A549 (cell line): ENCODE data around the gene TSPAN15. TPM values are rescaled to one million over a fixed set of nuclear protein-coding genes. Genes with fewer than 3 reads are reported as not detected.
A peak's percentile ranks its signal among the peaks of the same experiment; 100 is the strongest.

Experiments
- ATAC-seq, 2 experiments: fragments of 200-7000 bp in 1 of 2; fragments of >200 bp in 1 of 2; cut with Nextera tagmentation in 1 of 2; cut with Tn5 transposase in 1 of 2; 3 replicates each; pipeline versions ENCODE4 v1.8.0 to v1.9.1; 2018 to 2020; ENCODE audit warnings: mild to moderate bottlenecking in 1 of 2, moderate library complexity in 1 of 2
- CTCF ChIA-PET: fragments of 300-600 bp; sonication (Branson Sonifier 250); formaldehyde crosslinking; extraction: SDS; loops from one replicate; lab custom pipeline; 2021; ENCODE audit warnings: antibody characterized with exemption, inconsistent platforms; lab: Yijun Ruan, JAX
- POLR2A ChIA-PET: fragments of 350-600 bp; formaldehyde crosslinking; extraction: SDS; loops from one replicate; lab custom pipeline; 2021; ENCODE audit warnings: antibody characterized with exemption, inconsistent platforms; lab: Yijun Ruan, JAX
- DNase-seq, 2 experiments: peaks; one replicate each; pipeline versions ENCODE4 v3.0.0 to v3.0.0-alpha.2; 2011 to 2016; ENCODE audit warnings: low read depth in 1 of 2, low spot score in 1 of 2
- FAIRE-seq: peaks from 2 replicates; lab custom pipeline; 2011; peaks lifted over from hg19 to GRCh38; lab: Jason Lieb, UNC
- H3K27ac ChIP-seq, 2 experiments: fragments of >200 bp; sonication (Bioruptor Twin); formaldehyde crosslinking; 3 replicates each; pipeline ENCODE4 v1.5.1; 2016 to 2017
- H3K4me1 ChIP-seq: fragments of >200 bp; sonication (Bioruptor Twin); formaldehyde crosslinking; 3 replicates; pipeline ENCODE4 v1.6.1; 2016
- H3K4me2 ChIP-seq: fragments of >200 bp; sonication (Bioruptor Twin); formaldehyde crosslinking; 3 replicates; pipeline ENCODE4 v1.6.1; 2016
- H3K4me3 ChIP-seq: fragments of >200 bp; sonication (Bioruptor Twin); formaldehyde crosslinking; 3 replicates; pipeline ENCODE4 v1.5.1; 2016
- H3K9me3 ChIP-seq: fragments of >200 bp; sonication (Bioruptor Twin); formaldehyde crosslinking; 3 replicates; pipeline ENCODE4 v1.6.1; 2016
- CHD2 ChIP-seq: fragments of 150-350 bp; IDR thresholded peaks from 2 replicates; pipeline ENCODE4 v1.6.1; 2014; ENCODE audit warnings: low read length; ENCODE audit not compliant: partially characterized antibody
- CHD4 ChIP-seq: fragments of 200-600 bp; sonication (generic); IDR thresholded peaks from 2 replicates; pipeline ENCODE4 v1.6.1; 2016; ENCODE audit warnings: antibody characterized with exemption, mild to moderate bottlenecking, borderline replicate concordance
- GATA3 ChIP-seq: IDR thresholded peaks from 2 replicates; pipeline ENCODE4 v1.6.1; 2012; ENCODE audit warnings: borderline replicate concordance
- HDAC2 ChIP-seq: fragments of 200-600 bp; sonication (generic); IDR thresholded peaks from 2 replicates; pipeline ENCODE4 v1.6.1; 2016
- HOXB13 ChIP-seq: fragments of 250-450 bp; sonication (Bioruptor Pico); IDR thresholded peaks from 2 replicates; pipeline ENCODE4 v1.5.0; 2020; ENCODE audit warnings: low read depth, mild to moderate bottlenecking, moderate library complexity
- RAD21 ChIP-seq, 2 experiments: fragments of >200 bp in 1 of 2; sonication (Bioruptor Twin) in 1 of 2; formaldehyde crosslinking in 1 of 2; IDR thresholded peaks in 1 of 2; conservative IDR thresholded peaks in 1 of 2; 2 replicates in 1 of 2; 3 replicates in 1 of 2; pipeline ENCODE4 v1.6.1; 2012 to 2018; ENCODE audit warnings: inconsistent platforms in 1 of 2
- RARB ChIP-seq: fragments of 250-450 bp; sonication (Bioruptor Pico); IDR thresholded peaks from 2 replicates; pipeline ENCODE4 v1.8.0; 2021; ENCODE audit warnings: mild to moderate bottlenecking, moderate library complexity
- SMC3 ChIP-seq: fragments of >200 bp; sonication (Bioruptor Twin); formaldehyde crosslinking; IDR thresholded peaks from 3 replicates; pipeline ENCODE4 v1.6.1; 2018; ENCODE audit warnings: inconsistent platforms
- ZFP36 ChIP-seq: fragments of 450-650 bp; IDR thresholded peaks from 2 replicates; pipeline ENCODE4 v1.6.1; 2014; ENCODE audit warnings: borderline replicate concordance; ENCODE audit not compliant: partially characterized antibody
- ZNF302 ChIP-seq: fragments of 250-450 bp; sonication (Bioruptor Pico); IDR thresholded peaks from 2 replicates; pipeline ENCODE4 v1.9.0; 2021; ENCODE audit warnings: inconsistent platforms, mild to moderate bottlenecking, moderate library complexity
- ZSCAN20 ChIP-seq: fragments of 250-450 bp; sonication (Bioruptor Pico); IDR thresholded peaks from 2 replicates; pipeline ENCODE4 v1.8.0; 2022; ENCODE audit warnings: mild to moderate bottlenecking, moderate library complexity
- WGBS: methylation state at CpG from one replicate; pipeline ENCODE4 v1.1.6; 2017; ENCODE audit errors: missing lambda C conversion rate; 5-methylcytosine and 5-hydroxymethylcytosine counted together
- polyA plus RNA-seq, 4 experiments: library from polyadenylated mRNA; depleted of rRNA in 3 of 4; stranded (reverse); fragments of >200 nt; fragmentation: RNase III in 1 of 4; extraction: RNeasy Plus Mini Kit Qiagen cat#74134 plus additional on column Dnase treatment in 1 of 4; gene quantifications; 2 replicates in 3 of 4; 3 replicates in 1 of 4; pipeline ENCODE4 v1.2.3, GENCODE V29; 2011 to 2017
- TF ChIP-seq, protein P1 (sequence below): fragments of 150-350 bp; IDR thresholded peaks from 2 replicates; pipeline ENCODE4 v1.6.1; 2014; ENCODE audit warnings: low read depth, mild to moderate bottlenecking, low read length
- TF ChIP-seq, protein P2 (sequence below): IDR thresholded peaks from 2 replicates; pipeline ENCODE4 v1.6.1; 2012
- TF ChIP-seq, protein P3 (sequence below): IDR thresholded peaks from 2 replicates; pipeline ENCODE4 v1.6.1; 2012; ENCODE audit warnings: low read depth, borderline replicate concordance
- TF ChIP-seq, protein P4 (sequence below): fragments of >200 bp; sonication (Bioruptor Twin); formaldehyde crosslinking; IDR thresholded peaks from 3 replicates; pipeline ENCODE4 v1.5.1; 2016

The TSPAN15 gene
- polyA plus RNA-seq, 2 of the 4 experiments (the other 2 are of a cell fraction), result 49.3 to 89.6 TPM

DNA sequence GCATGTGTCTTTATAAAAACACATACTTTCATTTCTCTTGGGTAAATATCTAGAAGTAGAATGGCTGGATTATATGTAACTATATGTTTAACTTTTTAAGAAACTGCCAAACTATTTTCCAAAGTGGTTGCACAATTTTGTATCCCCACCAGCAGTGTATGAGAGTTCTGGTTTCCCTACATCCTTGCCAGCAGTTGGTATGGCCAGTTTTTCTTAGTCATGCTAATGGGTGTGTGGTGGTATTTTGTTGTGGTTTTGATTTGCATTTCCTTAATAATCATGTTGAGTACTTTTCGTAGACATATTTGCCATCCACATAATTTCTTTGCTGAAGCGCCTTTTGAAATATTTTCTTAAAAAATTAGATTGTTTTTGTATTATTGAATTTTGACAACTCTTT is 61.6 kb downstream of the TSPAN15 start (continued):
- TF ChIP-seq ZFP36, result no peak
- no peak for TF ChIP-seq RARB (CRISPR knock-in tag)
- TF ChIP-seq ZSCAN20 (CRISPR knock-in tag), result no peak
- TF ChIP-seq GATA3, result no peak
- TF ChIP-seq HDAC2, result no peak
- no peak for TF ChIP-seq CHD2
- TF ChIP-seq, protein P1, sequence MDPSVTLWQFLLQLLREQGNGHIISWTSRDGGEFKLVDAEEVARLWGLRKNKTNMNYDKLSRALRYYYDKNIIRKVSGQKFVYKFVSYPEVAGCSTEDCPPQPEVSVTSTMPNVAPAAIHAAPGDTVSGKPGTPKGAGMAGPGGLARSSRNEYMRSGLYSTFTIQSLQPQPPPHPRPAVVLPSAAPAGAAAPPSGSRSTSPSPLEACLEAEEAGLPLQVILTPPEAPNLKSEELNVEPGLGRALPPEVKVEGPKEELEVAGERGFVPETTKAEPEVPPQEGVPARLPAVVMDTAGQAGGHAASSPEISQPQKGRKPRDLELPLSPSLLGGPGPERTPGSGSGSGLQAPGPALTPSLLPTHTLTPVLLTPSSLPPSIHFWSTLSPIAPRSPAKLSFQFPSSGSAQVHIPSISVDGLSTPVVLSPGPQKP, result no peak
- TF ChIP-seq ZNF302 (CRISPR knock-in tag), result no peak
- TF ChIP-seq, protein P2, sequence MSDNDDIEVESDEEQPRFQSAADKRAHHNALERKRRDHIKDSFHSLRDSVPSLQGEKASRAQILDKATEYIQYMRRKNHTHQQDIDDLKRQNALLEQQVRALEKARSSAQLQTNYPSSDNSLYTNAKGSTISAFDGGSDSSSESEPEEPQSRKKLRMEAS, result no peak
- no peak for TF ChIP-seq SMC3

DNA sequence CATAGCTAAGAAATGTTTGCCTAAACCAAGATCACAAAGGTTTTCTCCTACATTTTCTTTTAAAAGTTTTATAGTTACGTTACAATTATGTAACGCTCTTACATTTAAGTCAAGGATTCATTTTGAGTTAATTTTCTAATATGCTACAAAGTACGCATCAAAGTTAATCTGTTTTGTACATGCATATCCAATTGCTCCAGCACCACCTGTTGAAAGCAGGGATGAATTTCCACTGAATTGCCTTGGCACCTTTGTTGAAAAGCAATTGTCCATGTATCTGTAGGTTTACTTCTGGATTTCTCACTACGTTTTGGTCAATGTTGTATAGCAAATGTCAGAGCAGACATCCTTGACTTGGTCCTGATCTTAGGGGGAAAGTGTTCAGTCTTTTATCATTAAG is 62.4 kb downstream of the TSPAN15 start:
- no peak for FAIRE-seq
- ATAC-seq, result no peak
- Histone ChIP-seq H3K9me3 (no peaks in the 10 kb centered on the region), H3K27ac (no peak overlapping the region), H3K4me1 (no peaks in the 10 kb centered on the region), H3K4me3 (no peak overlapping the region), H3K4me2 (no peak overlapping the region)
- WGBS, result 86% methylated on average over 4 of the region's 4 CpGs
- DNase-seq, result no peak
- POLR2A ChIA-PET, result no interaction called here
- TF ChIP-seq RAD21 (conservative IDR thresholded peaks at IDR 0.05 in 1 of 2, IDR thresholded peaks at IDR 0.05 in 1 of 2), result peak in 1 of 2 experiments; percentile 20; a peak in 1 of 5 replicates
- TF ChIP-seq, protein P3, sequence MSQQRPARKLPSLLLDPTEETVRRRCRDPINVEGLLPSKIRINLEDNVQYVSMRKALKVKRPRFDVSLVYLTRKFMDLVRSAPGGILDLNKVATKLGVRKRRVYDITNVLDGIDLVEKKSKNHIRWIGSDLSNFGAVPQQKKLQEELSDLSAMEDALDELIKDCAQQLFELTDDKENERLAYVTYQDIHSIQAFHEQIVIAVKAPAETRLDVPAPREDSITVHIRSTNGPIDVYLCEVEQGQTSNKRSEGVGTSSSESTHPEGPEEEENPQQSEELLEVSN, result no peak
- TF ChIP-seq, all 56 proteins: peak for 1
- CTCF ChIA-PET, result interaction anchor here (1.1 to 16.2 kb wide), 4 partner anchors 63 to 128 kb away, joined by 3 to 385 read pairs (median 22); no protein-coding TSS in a partner anchor

DNA sequence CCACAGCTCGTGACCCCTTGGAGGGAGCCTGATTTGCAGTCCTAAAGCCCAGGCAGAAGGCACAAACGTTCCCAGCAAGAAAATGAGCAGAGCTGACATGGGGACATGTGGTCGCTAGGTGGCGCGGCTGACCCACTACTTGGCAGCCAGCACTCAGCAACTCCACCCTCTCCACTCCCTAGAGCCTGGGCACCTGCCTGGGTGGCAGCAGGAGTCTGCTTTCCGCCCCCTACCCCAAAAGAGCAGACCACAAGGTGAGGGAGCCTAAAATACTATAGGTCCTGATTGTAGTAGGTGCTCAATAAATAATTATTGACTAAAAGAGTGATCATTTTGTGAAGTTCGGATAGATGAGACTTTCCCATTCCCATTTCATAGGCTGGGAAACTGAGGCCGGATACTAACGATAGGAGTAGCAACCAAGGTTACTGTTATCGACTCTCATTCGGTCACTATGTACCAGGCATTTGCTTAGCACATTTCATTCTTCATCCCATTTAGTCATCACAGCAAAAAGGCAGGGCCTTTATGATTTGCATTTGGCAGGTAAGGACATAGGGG is 64.5 kb downstream of the TSPAN15 start:
- ChIA-PET CTCF (interaction anchor here (0.6 to 16.2 kb wide), 54 partner anchors 9 to 1482 kb away, joined by 3 to 385 read pairs (median 4); partner anchors contain the start of genes FAM241B and TSPAN15), POLR2A (interaction anchor here (0.5 to 1.4 kb wide), 3 partner anchors 11 to 163 kb away, joined by 5 to 13 read pairs (median 7); no protein-coding TSS in a partner anchor)
- H3K4me1 ChIP-seq, result no peaks in the 10 kb centered on the region
- ATAC-seq (peak; percentile 96 to 97), FAIRE-seq (peak; percentile 13), DNase-seq (peak; percentile 78 to 87)
- H3K9me3 ChIP-seq, result no peaks in the 10 kb centered on the region
- no peak overlapping the region for H3K4me2 ChIP-seq
- no peak overlapping the region for H3K27ac ChIP-seq
- TF ChIP-seq SMC3 (peak; percentile 72), HOXB13 (no peak), RAD21 (conservative IDR thresholded peaks at IDR 0.05 in 1 of 2, IDR thresholded peaks at IDR 0.05 in 1 of 2) (peak; percentile 88 to 90)
- TF ChIP-seq, protein P4, sequence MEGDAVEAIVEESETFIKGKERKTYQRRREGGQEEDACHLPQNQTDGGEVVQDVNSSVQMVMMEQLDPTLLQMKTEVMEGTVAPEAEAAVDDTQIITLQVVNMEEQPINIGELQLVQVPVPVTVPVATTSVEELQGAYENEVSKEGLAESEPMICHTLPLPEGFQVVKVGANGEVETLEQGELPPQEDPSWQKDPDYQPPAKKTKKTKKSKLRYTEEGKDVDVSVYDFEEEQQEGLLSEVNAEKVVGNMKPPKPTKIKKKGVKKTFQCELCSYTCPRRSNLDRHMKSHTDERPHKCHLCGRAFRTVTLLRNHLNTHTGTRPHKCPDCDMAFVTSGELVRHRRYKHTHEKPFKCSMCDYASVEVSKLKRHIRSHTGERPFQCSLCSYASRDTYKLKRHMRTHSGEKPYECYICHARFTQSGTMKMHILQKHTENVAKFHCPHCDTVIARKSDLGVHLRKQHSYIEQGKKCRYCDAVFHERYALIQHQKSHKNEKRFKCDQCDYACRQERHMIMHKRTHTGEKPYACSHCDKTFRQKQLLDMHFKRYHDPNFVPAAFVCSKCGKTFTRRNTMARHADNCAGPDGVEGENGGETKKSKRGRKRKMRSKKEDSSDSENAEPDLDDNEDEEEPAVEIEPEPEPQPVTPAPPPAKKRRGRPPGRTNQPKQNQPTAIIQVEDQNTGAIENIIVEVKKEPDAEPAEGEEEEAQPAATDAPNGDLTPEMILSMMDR, result peak; percentile 82
- no peak overlapping the region for H3K4me3 ChIP-seq
- WGBS, result 12% methylated on average over 11 of the region's 11 CpGs

DNA sequence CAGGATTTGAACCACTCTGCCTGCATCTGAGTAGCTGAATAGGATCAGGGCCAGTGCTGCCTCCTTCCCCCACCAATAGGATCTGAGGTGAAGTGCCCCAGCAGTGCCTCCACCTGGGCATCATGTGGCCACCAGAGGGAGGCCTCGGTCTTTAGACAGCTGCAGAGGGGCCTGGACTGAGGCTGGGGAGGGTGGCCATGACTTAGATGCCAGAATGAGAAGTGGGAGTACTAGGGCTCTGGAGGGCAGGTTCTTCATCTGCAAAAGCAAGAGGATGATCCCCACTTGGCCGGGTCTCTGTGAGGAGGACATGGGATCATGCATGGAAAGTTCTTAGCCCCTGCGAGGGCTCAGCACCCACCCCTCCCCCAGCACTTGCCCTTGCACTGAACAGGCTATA is 65.1 kb downstream of the TSPAN15 start:
- no peak overlapping the region for H3K4me2 ChIP-seq
- 35% methylated on average over 3 of the region's 3 CpGs for WGBS
- CTCF ChIA-PET, result interaction anchor here (0.8 to 16.2 kb wide), 36 partner anchors 9 to 399 kb away, joined by 3 to 385 read pairs (median 5); partner anchors contain the start of gene FAM241B
- H3K4me1 ChIP-seq, result no peaks in the 10 kb centered on the region
- peak; percentile 44 to 62 for DNase-seq
- TF ChIP-seq CHD4 (no peak), RAD21 (conservative IDR thresholded peaks at IDR 0.05 in 1 of 2, IDR thresholded peaks at IDR 0.05 in 1 of 2) (peak in 1 of 2 experiments; percentile 58; a peak in 3 of 5 replicates)
- TF ChIP-seq, all 56 proteins: peak for 1
- POLR2A ChIA-PET, result no interaction called here
- Histone ChIP-seq H3K27ac (no peak overlapping the region), H3K9me3 (no peaks in the 10 kb centered on the region), H3K4me3 (no peak overlapping the region)
- FAIRE-seq (no peak), ATAC-seq (peak; percentile 83 to 93)
